HepG2 (cell line): ENCODE measurements around the gene CEACAM18.

Experiments used
- MXD4 ChIP-seq: IDR thresholded peaks from 2 replicates; pipeline ENCODE4 v1.6.1; 2016; ENCODE audit warnings: mild to moderate bottlenecking, missing biosample characterization, missing genetic modification reagents
- POLR2AphosphoS5 ChIP-seq: IDR thresholded peaks from 2 replicates; pipeline ENCODE4 v1.6.1; 2012; ENCODE audit warnings: low read depth, low read length
- RBFOX2 ChIP-seq: fragments of 200-400 bp; formaldehyde crosslinking; IDR thresholded peaks from 2 replicates; pipeline ENCODE4 v1.6.1; 2017; ENCODE audit warnings: low read depth, mild to moderate bottlenecking, low read length
- SRSF9 ChIP-seq: fragments of 200-400 bp; formaldehyde crosslinking; IDR thresholded peaks from 2 replicates; pipeline ENCODE4 v1.6.1; 2018; ENCODE audit warnings: borderline replicate concordance, mild to moderate bottlenecking, low read depth, low read length; ENCODE audit not compliant: insufficient read depth, poor library complexity, severe bottlenecking
- TAF1 ChIP-seq: sonication (generic); formaldehyde crosslinking; IDR thresholded peaks from 2 replicates; pipeline ENCODE4 v1.4.0; 2020; ENCODE audit warnings: missing genetic modification reagents
- TBP ChIP-seq: sonication (generic); formaldehyde crosslinking; IDR thresholded peaks from 2 replicates; pipeline ENCODE4 v1.5.0; 2020; ENCODE audit warnings: missing genetic modification reagents
- ZNF850 ChIP-seq: sonication (generic); formaldehyde crosslinking; conservative IDR thresholded peaks from 2 replicates; pipeline ENCODE4 v1.9.0; 2021; ENCODE audit warnings: mild to moderate bottlenecking, missing genetic modification reagents
- TF ChIP-seq, protein P1 (sequence below): sonication (generic); formaldehyde crosslinking; IDR thresholded peaks from 2 replicates; pipeline ENCODE4 v1.5.0; 2020; ENCODE audit warnings: mild to moderate bottlenecking, missing genetic modification reagents, moderate library complexity
- TF ChIP-seq, protein P2 (sequence below): sonication (generic); formaldehyde crosslinking; conservative IDR thresholded peaks from 2 replicates; pipeline ENCODE4 v1.4.0; 2020; ENCODE audit warnings: missing genetic modification reagents
- TF ChIP-seq, protein P3 (sequence below): sonication (generic); formaldehyde crosslinking; IDR thresholded peaks from 2 replicates; pipeline ENCODE4 v1.4.0; 2020; ENCODE audit warnings: mild to moderate bottlenecking, missing genetic modification reagents
- TF ChIP-seq, protein P4 (sequence below): sonication (generic); formaldehyde crosslinking; IDR thresholded peaks from 2 replicates; pipeline ENCODE4 v1.4.0; 2020; ENCODE audit warnings: mild to moderate bottlenecking, missing genetic modification reagents
- TF ChIP-seq, protein P5 (sequence below): sonication (generic); formaldehyde crosslinking; IDR thresholded peaks from one replicate; pipeline ENCODE4 v1.5.1; 2020; ENCODE audit warnings: mild to moderate bottlenecking, missing genetic modification reagents; ENCODE audit errors: not compliant biosample characterization

DNA sequence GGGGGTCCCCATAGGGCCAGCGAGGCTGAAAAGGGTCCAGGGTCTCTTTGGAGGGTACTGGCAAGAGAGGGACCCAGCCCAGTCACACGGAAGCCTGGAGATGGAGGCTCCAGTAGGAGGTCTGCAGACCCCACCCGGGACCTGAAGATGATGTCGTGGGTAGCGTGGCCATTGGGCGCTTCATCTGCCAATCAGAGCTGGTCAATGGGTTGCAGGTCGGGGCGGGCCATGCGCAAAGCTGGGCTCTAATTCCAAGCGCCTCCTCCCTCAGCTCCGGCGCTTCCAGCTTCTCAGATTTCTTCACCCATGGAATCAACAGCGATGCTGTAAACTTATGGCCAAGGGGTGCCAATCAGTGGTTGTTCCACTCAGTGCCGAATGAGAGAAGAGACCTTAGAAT lies 12.3 kb downstream of the CEACAM18 start:
- TF ChIP-seq, protein P1, sequence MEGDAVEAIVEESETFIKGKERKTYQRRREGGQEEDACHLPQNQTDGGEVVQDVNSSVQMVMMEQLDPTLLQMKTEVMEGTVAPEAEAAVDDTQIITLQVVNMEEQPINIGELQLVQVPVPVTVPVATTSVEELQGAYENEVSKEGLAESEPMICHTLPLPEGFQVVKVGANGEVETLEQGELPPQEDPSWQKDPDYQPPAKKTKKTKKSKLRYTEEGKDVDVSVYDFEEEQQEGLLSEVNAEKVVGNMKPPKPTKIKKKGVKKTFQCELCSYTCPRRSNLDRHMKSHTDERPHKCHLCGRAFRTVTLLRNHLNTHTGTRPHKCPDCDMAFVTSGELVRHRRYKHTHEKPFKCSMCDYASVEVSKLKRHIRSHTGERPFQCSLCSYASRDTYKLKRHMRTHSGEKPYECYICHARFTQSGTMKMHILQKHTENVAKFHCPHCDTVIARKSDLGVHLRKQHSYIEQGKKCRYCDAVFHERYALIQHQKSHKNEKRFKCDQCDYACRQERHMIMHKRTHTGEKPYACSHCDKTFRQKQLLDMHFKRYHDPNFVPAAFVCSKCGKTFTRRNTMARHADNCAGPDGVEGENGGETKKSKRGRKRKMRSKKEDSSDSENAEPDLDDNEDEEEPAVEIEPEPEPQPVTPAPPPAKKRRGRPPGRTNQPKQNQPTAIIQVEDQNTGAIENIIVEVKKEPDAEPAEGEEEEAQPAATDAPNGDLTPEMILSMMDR (CRISPR knock-in tag), result no peak
- no peak for TF ChIP-seq MXD4 (CRISPR knock-in tag)
- TF ChIP-seq, protein P2, sequence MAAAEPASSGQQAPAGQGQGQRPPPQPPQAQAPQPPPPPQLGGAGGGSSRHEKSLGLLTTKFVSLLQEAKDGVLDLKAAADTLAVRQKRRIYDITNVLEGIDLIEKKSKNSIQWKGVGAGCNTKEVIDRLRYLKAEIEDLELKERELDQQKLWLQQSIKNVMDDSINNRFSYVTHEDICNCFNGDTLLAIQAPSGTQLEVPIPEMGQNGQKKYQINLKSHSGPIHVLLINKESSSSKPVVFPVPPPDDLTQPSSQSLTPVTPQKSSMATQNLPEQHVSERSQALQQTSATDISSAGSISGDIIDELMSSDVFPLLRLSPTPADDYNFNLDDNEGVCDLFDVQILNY (CRISPR knock-in tag), result no peak
- no peak for TF ChIP-seq TBP (CRISPR knock-in tag)
- TF ChIP-seq, protein P3, sequence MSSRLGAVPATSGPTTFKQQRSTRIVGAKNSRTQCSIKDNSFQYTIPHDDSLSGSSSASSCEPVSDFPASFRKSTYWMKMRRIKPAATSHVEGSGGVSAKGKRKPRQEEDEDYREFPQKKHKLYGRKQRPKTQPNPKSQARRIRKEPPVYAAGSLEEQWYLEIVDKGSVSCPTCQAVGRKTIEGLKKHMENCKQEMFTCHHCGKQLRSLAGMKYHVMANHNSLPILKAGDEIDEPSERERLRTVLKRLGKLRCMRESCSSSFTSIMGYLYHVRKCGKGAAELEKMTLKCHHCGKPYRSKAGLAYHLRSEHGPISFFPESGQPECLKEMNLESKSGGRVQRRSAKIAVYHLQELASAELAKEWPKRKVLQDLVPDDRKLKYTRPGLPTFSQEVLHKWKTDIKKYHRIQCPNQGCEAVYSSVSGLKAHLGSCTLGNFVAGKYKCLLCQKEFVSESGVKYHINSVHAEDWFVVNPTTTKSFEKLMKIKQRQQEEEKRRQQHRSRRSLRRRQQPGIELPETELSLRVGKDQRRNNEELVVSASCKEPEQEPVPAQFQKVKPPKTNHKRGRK (CRISPR knock-in tag), result no peak
- TF ChIP-seq RBFOX2, result no peak
- TF ChIP-seq, protein P4, sequence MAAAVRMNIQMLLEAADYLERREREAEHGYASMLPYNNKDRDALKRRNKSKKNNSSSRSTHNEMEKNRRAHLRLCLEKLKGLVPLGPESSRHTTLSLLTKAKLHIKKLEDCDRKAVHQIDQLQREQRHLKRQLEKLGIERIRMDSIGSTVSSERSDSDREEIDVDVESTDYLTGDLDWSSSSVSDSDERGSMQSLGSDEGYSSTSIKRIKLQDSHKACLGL (CRISPR knock-in tag), result no peak
- TF ChIP-seq TAF1 (CRISPR knock-in tag), result no peak
- no peak for TF ChIP-seq SRSF9
- no peak for TF ChIP-seq ZNF850
- TF ChIP-seq, protein P5, sequence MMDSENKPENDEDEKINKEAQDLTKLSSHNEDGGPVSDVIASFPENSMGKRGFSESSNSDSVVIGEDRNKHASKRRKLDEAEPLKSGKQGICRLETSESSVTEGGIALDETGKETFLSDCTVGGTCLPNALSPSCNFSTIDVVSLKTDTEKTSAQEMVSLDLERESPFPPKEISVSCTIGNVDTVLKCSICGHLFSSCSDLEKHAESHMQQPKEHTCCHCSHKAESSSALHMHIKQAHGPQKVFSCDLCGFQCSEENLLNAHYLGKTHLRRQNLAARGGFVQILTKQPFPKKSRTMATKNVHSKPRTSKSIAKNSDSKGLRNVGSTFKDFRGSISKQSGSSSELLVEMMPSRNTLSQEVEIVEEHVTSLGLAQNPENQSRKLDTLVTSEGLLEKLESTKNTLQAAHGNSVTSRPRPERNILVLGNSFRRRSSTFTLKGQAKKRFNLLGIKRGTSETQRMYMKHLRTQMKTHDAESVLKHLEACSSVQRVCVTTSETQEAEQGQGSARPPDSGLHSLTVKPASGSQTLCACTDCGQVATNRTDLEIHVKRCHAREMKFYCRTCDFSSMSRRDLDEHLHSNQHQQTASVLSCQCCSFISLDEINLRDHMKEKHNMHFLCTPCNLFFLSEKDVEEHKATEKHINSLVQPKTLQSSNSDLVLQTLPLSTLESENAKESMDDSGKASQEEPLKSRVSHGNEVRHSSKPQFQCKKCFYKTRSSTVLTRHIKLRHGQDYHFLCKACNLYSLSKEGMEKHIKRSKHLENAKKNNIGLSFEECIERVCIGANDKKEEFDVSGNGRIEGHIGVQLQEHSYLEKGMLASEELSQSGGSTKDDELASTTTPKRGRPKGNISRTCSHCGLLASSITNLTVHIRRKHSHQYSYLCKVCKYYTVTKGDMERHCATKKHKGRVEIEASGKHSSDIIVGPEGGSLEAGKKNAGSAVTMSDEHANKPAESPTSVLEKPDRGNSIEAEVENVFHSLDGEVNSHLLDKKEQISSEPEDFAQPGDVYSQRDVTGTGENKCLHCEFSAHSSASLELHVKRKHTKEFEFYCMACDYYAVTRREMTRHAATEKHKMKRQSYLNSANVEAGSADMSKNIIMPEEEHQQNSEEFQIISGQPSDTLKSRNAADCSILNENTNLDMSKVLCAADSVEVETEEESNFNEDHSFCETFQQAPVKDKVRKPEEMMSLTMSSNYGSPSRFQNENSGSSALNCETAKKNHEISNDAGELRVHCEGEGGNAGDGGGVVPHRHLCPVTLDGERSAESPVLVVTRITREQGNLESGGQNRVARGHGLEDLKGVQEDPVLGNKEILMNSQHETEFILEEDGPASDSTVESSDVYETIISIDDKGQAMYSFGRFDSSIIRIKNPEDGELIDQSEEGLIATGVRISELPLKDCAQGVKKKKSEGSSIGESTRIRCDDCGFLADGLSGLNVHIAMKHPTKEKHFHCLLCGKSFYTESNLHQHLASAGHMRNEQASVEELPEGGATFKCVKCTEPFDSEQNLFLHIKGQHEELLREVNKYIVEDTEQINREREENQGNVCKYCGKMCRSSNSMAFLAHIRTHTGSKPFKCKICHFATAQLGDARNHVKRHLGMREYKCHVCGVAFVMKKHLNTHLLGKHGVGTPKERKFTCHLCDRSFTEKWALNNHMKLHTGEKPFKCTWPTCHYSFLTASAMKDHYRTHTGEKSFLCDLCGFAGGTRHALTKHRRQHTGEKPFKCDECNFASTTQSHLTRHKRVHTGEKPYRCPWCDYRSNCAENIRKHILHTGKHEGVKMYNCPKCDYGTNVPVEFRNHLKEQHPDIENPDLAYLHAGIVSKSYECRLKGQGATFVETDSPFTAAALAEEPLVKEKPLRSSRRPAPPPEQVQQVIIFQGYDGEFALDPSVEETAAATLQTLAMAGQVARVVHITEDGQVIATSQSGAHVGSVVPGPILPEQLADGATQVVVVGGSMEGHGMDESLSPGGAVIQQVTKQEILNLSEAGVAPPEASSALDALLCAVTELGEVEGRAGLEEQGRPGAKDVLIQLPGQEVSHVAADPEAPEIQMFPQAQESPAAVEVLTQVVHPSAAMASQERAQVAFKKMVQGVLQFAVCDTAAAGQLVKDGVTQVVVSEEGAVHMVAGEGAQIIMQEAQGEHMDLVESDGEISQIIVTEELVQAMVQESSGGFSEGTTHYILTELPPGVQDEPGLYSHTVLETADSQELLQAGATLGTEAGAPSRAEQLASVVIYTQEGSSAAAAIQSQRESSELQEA (CRISPR knock-in tag), result no peak
- no peak for TF ChIP-seq POLR2AphosphoS5
